Inflammatory macrophage treated with lipopolysaccharide for 1 hour (primary cell): ENCODE data around the gene ZNF260.

Experiments
- DNase-seq, 2 donors: peaks; one replicate each; pipeline ENCODE4 v3.0.0-alpha.2; 2020 to 2022

Gene ZNF260

DNA sequence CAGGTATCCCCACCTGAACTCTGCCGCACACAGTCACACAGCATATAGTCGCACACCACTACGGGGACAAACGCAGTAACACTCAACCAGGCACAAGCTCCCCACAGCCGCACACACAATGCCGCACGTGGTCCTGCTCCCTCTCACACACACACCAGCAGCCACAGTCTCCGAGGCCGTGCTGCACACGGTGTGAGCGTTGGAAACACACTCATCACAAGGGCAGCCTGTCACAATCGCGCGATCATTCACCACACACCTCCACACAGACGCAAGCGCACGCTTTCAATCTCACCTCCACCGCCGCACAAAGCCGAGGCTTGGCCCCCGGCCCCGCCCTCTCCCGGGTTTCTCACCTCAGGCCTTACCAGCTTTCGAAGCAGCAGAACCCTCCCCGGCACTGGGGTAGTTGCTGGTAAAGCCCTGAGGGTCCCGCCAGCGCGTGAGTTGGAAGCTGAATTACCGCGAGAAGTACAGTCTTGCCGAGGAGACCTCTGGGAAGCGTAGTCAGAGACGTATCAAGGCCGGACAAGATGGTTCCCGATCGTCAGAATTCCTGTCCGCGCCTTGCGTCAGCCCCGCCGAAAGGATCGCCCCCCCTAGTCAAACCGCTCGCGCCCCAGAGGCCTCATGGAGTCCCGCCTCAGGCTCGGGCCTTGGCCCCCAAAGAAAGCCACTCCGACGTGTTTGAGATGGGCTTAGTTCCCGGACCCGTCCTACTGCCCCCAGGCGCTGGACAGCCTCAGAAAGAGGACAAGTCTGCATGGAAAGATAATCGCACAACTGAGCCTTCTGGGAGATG, 38.8 kb downstream of the ZNF260 start, which contains the start of gene ZNF566:
Gene ZNF566, minus strand, starts transcription at position 444 of the 802 bp plus-strand sequence. CDS start 13,004 bp downstream, outside the sequence.
- DNase-seq, result peak; percentile 91

DNA sequence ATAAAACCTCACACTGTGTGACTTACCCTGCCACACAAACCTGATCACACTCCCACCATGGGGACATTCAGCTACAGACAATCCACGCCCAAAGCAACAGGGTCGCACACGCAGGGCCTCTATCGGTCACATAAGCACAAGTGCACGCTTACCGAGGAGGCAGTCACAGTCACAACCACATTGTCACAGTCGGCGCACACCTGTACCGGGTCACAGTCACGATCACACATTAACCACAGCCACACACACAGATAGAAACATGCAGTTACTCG, 39.3 kb downstream of the ZNF260 start:
- peak; percentile 2 to 4 for DNase-seq

DNA sequence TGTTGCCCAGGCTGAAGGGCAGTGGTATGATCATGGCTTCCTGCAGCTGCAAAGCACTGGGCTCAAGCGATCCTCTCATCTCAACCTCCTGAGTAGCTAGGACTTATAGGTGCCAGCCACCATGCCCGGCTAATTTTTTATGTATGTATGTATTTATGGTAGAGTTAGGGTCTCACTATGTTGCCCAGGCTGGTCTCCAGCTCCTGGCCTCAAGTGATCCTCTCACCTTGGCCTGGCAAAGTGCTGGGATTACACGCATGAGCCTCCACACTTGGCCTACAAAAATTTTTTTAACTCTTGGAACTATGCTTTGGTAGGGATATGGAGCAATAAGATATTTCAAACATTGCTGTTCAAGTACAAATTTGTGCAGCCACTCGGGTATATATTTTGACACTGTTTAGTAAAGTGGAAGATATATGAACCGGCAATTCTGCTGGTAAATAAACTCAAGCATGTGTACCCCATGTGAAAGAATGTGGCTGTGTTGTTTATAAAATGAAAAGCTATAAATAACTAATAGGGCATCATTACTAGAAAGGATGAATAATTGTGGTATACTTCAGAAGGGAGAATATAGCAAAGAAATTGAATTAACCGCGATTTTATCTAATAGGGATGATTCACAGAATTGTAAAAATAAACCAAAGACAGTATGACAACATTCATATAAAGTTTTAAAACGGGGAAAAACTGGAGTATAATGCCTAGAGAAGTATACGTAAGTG, 39.8 kb downstream of the ZNF260 start:
- no peak for DNase-seq

DNA sequence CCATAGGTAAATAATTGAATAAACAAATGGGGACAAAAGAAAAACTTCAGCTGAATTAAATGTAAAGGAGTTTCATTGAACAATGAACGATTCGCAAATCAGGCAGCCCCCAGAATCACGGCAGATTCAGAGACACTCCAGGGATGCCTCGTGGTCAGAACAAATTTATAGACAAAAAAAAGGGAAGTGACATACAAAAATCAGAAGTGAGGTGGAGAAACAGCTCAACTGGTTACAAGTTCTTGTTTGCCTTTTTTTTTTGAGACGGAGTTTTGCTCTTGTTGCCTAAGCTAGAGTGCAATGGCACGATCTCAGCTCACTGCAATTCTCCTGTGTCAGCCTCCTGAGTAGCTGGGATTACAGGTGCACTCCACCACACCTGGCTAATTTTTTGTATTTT, 44.4 kb downstream of the ZNF260 start:
- DNase-seq, result no peak

DNA sequence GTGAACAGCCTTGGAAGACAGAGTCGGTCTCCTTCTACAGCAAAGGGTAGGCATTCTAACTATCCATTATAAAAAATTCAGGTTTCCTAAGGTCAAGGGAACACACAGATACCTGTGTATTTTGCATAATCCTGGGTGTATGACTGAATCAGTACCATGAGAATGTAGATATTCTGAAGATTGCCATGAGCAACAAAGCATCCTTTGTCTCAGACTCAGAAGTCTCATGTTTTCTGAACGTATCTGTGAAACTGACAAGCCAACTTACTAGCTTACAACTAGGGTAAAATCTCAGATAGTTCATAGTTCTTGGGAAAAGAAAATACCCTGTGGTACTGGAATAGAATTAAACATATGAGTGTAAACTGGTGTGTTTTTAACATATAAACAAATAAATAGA, 45.2 kb downstream of the ZNF260 start:
- DNase-seq, result no peak
